ENCODE data around the gene MAST4. TPM values are rescaled to one million over a fixed set of nuclear protein-coding genes. Genes with fewer than 3 reads are reported as not detected.

MAST4 gene
- total and polyA plus RNA-seq, 2 donors (not counting 1 experiment from before 2014, with no cell fraction given), result 7.0 to 15.2 TPM

GRCh38 chr5:67021962-67022361 is 425.8 kb downstream of the MAST4 start:
- no peaks in the 10 kb centered on the region for H3K27me3 ChIP-seq (ENCODE audit: control insufficient read depth, insufficient read depth, low read length)
- no peaks in the 10 kb centered on the region for H3K4me1 ChIP-seq (ENCODE audit: control insufficient read depth, extremely low read depth, insufficient read depth, low read length)
- peaks cover 2% of the 10 kb centered on the region for H3K79me2 ChIP-seq (ENCODE audit: control insufficient read depth, insufficient read depth, low read length)
- no peaks in the 10 kb centered on the region for H4K20me1 ChIP-seq (ENCODE audit: control insufficient read depth, extremely low read depth, insufficient read depth, low read length)
- no peak overlapping the region for H2AFZ ChIP-seq (ENCODE audit: low read length)
- no peaks in the 10 kb centered on the region for H3K9me3 ChIP-seq (ENCODE audit: control insufficient read depth, insufficient read depth, low read depth, low read length)
- H3K27ac ChIP-seq (ENCODE audit: insufficient read depth, low read length), result no peak overlapping the region
- peak overlapping the region; percentile 9 for H3K4me2 ChIP-seq (ENCODE audit: extremely low read depth, insufficient read depth, low read length)
- TF ChIP-seq CTCF (conservative IDR thresholded peaks at IDR 0.05 in 1 of 2, IDR thresholded peaks at IDR 0.05 in 1 of 2; ENCODE audit: low read depth in 1 of 2, low read length in 2 of 2) (no peak), EZH2 (IDR thresholded peaks at IDR 0.05; ENCODE audit: low read length, missing control alignments) (no peak)
- H3K4me3 ChIP-seq (replicated peaks in 1 of 4; ENCODE audit: control extremely low read depth in 1 of 4, insufficient read depth in 1 of 4, low read depth in 3 of 4, low read length in 4 of 4), result no peak overlapping the region
- no peak overlapping the region for H3K9ac ChIP-seq (ENCODE audit: insufficient read depth, low read length)
- peak; percentile 62 to 84 for DNase-seq (ENCODE audit: low read depth in 2 of 2)
- no peaks in the 10 kb centered on the region for H3K36me3 ChIP-seq (ENCODE audit: control insufficient read depth, insufficient read depth, low read length)

GRCh38 chr5:67025457-67025856 is 429.3 kb downstream of the MAST4 start:
- peaks cover 2% of the 10 kb centered on the region for H3K79me2 ChIP-seq (ENCODE audit: control insufficient read depth, insufficient read depth, low read length)
- TF ChIP-seq EZH2 (IDR thresholded peaks at IDR 0.05; ENCODE audit: low read length, missing control alignments) (no peak), CTCF (conservative IDR thresholded peaks at IDR 0.05 in 1 of 2, IDR thresholded peaks at IDR 0.05 in 1 of 2; ENCODE audit: low read depth in 1 of 2, low read length in 2 of 2) (no peak)

GRCh38 chr5:67026278-67026677 is 430.1 kb downstream of the MAST4 start:
- Histone ChIP-seq H3K27me3 (ENCODE audit: control insufficient read depth, insufficient read depth, low read length) (no peaks in the 10 kb centered on the region), H3K79me2 (ENCODE audit: control insufficient read depth, insufficient read depth, low read length) (no peaks in the 10 kb centered on the region), H3K9me3 (ENCODE audit: control insufficient read depth, insufficient read depth, low read depth, low read length) (no peaks in the 10 kb centered on the region), H3K4me1 (ENCODE audit: control insufficient read depth, extremely low read depth, insufficient read depth, low read length) (no peaks in the 10 kb centered on the region), H3K4me2 (ENCODE audit: extremely low read depth, insufficient read depth, low read length) (no peak overlapping the region), H3K4me3 (replicated peaks in 1 of 4; ENCODE audit: control extremely low read depth in 1 of 4, insufficient read depth in 1 of 4, low read depth in 3 of 4, low read length in 4 of 4) (no peak overlapping the region), H4K20me1 (ENCODE audit: control insufficient read depth, extremely low read depth, insufficient read depth, low read length) (no peaks in the 10 kb centered on the region), H3K27ac (ENCODE audit: insufficient read depth, low read length) (no peak overlapping the region), H3K9ac (ENCODE audit: insufficient read depth, low read length) (no peak overlapping the region), H2AFZ (ENCODE audit: low read length) (no peak overlapping the region), H3K36me3 (ENCODE audit: control insufficient read depth, insufficient read depth, low read length) (no peaks in the 10 kb centered on the region)
- no peak for DNase-seq (ENCODE audit: low read depth in 2 of 2)
- TF ChIP-seq EZH2 (IDR thresholded peaks at IDR 0.05; ENCODE audit: low read length, missing control alignments) (no peak), CTCF (conservative IDR thresholded peaks at IDR 0.05 in 1 of 2, IDR thresholded peaks at IDR 0.05 in 1 of 2; ENCODE audit: low read depth in 1 of 2, low read length in 2 of 2) (no peak)

More at GRCh38 chr5:67025457-67025856, 429.3 kb downstream of the MAST4 start:
- Histone ChIP-seq H2AFZ (ENCODE audit: low read length) (no peak overlapping the region), H3K4me1 (ENCODE audit: control insufficient read depth, extremely low read depth, insufficient read depth, low read length) (no peaks in the 10 kb centered on the region), H3K9ac (ENCODE audit: insufficient read depth, low read length) (no peak overlapping the region), H4K20me1 (ENCODE audit: control insufficient read depth, extremely low read depth, insufficient read depth, low read length) (no peaks in the 10 kb centered on the region), H3K4me3 (replicated peaks in 1 of 4; ENCODE audit: control extremely low read depth in 1 of 4, insufficient read depth in 1 of 4, low read depth in 3 of 4, low read length in 4 of 4) (no peak overlapping the region), H3K27ac (ENCODE audit: insufficient read depth, low read length) (no peak overlapping the region), H3K36me3 (ENCODE audit: control insufficient read depth, insufficient read depth, low read length) (no peaks in the 10 kb centered on the region), H3K27me3 (ENCODE audit: control insufficient read depth, insufficient read depth, low read length) (no peaks in the 10 kb centered on the region), H3K9me3 (ENCODE audit: control insufficient read depth, insufficient read depth, low read depth, low read length) (no peaks in the 10 kb centered on the region), H3K4me2 (ENCODE audit: extremely low read depth, insufficient read depth, low read length) (no peak overlapping the region)
- DNase-seq (ENCODE audit: low read depth in 2 of 2), result no peak

All from fibroblast of lung (primary cell).